Measurements from ENCODE around the gene C2orf66.

Gene C2orf66

DNA sequence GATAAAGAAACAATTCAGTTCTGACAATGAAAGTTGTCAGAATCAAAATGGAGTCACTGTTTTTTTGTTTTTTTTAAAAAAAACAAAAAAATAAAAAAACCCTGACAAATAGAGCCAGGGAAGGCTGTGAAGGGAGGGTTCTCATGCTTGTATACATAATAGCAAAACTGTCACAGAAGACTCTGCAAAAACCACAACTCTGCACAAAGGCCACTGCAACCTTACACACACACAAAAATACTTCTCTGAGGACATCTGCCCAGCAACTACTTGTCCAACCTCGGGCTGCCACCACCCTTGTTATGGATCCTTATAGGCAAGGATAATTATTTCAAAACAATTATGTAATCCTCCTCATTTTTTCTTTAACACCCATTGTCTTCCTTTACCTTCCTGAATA lies 41.9 kb upstream of the C2orf66 start:
- no peak overlapping the region for H3K4me2 ChIP-seq (ENCODE audit: insufficient read depth, low read length)
- H3K9me3 ChIP-seq (ENCODE audit: insufficient read depth, low read length, severe bottlenecking): no peaks in the 10 kb centered on the region
- no peaks in the 10 kb centered on the region for H3K79me2 ChIP-seq (ENCODE audit: insufficient read depth, low read length)
- H4K20me1 ChIP-seq (ENCODE audit: insufficient read depth, low read length): no peaks in the 10 kb centered on the region
- TF ChIP-seq CTCF (IDR thresholded peaks at IDR 0.05; ENCODE audit: borderline replicate concordance, extremely low read depth, low read length, poor library complexity, severe bottlenecking) (no peak), EZH2 (IDR thresholded peaks at IDR 0.05; ENCODE audit: borderline replicate concordance, low read depth, low read length, severe bottlenecking) (no peak)
- H3K4me1 ChIP-seq (ENCODE audit: insufficient read depth, low read length): no peaks in the 10 kb centered on the region
- H3K4me3 ChIP-seq (ENCODE audit: low read depth in 1 of 2, low read length in 2 of 2): no peak overlapping the region
- DNase-seq (no peak), ATAC-seq (ENCODE audit: insufficient read depth, low read depth) (no peak)
- no peak overlapping the region for H3K27ac ChIP-seq (ENCODE audit: low read length)
- peaks cover 19% of the 10 kb centered on the region; the same call in 1 of the 2 replicates for H3K36me3 ChIP-seq (ENCODE audit: insufficient read depth, low read length)
- no peaks in the 10 kb centered on the region for H3K27me3 ChIP-seq (ENCODE audit: insufficient read depth, low read length, poor library complexity)
- H3K9ac ChIP-seq (ENCODE audit: low read depth, low read length): no peak overlapping the region
- no peak overlapping the region for H2AFZ ChIP-seq (ENCODE audit: low read depth, low read length)

GRCh38 chr2:196849895-196850294 lies 40.7 kb upstream of the C2orf66 start:
- Histone ChIP-seq H3K4me1 (ENCODE audit: insufficient read depth, low read length) (no peaks in the 10 kb centered on the region), H3K27me3 (ENCODE audit: insufficient read depth, low read length, poor library complexity) (no peaks in the 10 kb centered on the region), H3K79me2 (ENCODE audit: insufficient read depth, low read length) (no peaks in the 10 kb centered on the region), H3K4me2 (ENCODE audit: insufficient read depth, low read length) (no peak overlapping the region), H4K20me1 (ENCODE audit: insufficient read depth, low read length) (no peaks in the 10 kb centered on the region), H3K9me3 (ENCODE audit: insufficient read depth, low read length, severe bottlenecking) (no peaks in the 10 kb centered on the region), H3K9ac (ENCODE audit: low read depth, low read length) (no peak overlapping the region), H3K36me3 (ENCODE audit: insufficient read depth, low read length) (peaks cover 24% of the 10 kb centered on the region; the same call in 1 of the 2 replicates), H3K4me3 (ENCODE audit: low read depth in 1 of 2, low read length in 2 of 2) (no peak overlapping the region), H3K27ac (ENCODE audit: low read length) (no peak overlapping the region), H2AFZ (ENCODE audit: low read depth, low read length) (no peak overlapping the region)
- TF ChIP-seq CTCF (IDR thresholded peaks at IDR 0.05; ENCODE audit: borderline replicate concordance, extremely low read depth, low read length, poor library complexity, severe bottlenecking) (peak; percentile 36), EZH2 (IDR thresholded peaks at IDR 0.05; ENCODE audit: borderline replicate concordance, low read depth, low read length, severe bottlenecking) (no peak)
- ATAC-seq (ENCODE audit: insufficient read depth, low read depth) (peak; percentile 49; the same call in 2 of the 3 replicates), DNase-seq (no peak)

DNA sequence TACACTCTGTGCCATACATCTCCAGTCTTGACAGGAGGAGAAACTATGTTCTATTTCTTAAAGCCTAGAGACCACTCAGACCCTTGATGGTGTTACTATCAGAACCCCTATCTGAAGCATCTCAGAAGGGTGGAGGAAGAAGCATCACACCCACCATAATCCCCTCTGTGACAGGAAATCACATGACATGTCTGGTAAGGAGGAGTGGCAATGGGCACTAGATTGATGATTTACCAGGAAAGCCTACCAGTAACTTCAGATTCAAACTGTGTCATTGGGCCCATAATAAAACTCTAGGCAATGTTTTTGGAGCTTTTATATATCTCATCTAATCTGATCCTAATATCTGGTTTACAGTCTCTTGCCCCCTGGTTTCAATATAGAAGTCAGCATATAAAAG lies 37.1 kb upstream of the C2orf66 start:
- Histone ChIP-seq H2AFZ (ENCODE audit: low read depth, low read length) (no peak overlapping the region), H3K27me3 (ENCODE audit: insufficient read depth, low read length, poor library complexity) (no peaks in the 10 kb centered on the region), H3K9me3 (ENCODE audit: insufficient read depth, low read length, severe bottlenecking) (no peaks in the 10 kb centered on the region), H3K4me1 (ENCODE audit: insufficient read depth, low read length) (no peaks in the 10 kb centered on the region), H3K4me2 (ENCODE audit: insufficient read depth, low read length) (no peak overlapping the region), H3K79me2 (ENCODE audit: insufficient read depth, low read length) (no peaks in the 10 kb centered on the region), H4K20me1 (ENCODE audit: insufficient read depth, low read length) (no peaks in the 10 kb centered on the region), H3K27ac (ENCODE audit: low read length) (no peak overlapping the region), H3K36me3 (ENCODE audit: insufficient read depth, low read length) (peaks cover 51% of the 10 kb centered on the region; the same call in 1 of the 2 replicates), H3K4me3 (ENCODE audit: low read depth in 1 of 2, low read length in 2 of 2) (no peak overlapping the region), H3K9ac (ENCODE audit: low read depth, low read length) (no peak overlapping the region)
- ATAC-seq (ENCODE audit: insufficient read depth, low read depth) (peak; percentile 37; the same call in 1 of the 3 replicates), DNase-seq (no peak)
- TF ChIP-seq EZH2 (IDR thresholded peaks at IDR 0.05; ENCODE audit: borderline replicate concordance, low read depth, low read length, severe bottlenecking) (no peak), CTCF (IDR thresholded peaks at IDR 0.05; ENCODE audit: borderline replicate concordance, extremely low read depth, low read length, poor library complexity, severe bottlenecking) (no peak)

- Histone ChIP-seq H3K79me2 (ENCODE audit: insufficient read depth, low read length) (no peaks in the 10 kb centered on the region), H3K27ac (ENCODE audit: low read length) (no peak overlapping the region), H3K27me3 (ENCODE audit: insufficient read depth, low read length, poor library complexity) (no peaks in the 10 kb centered on the region), H3K9me3 (ENCODE audit: insufficient read depth, low read length, severe bottlenecking) (no peaks in the 10 kb centered on the region), H4K20me1 (ENCODE audit: insufficient read depth, low read length) (no peaks in the 10 kb centered on the region), H3K36me3 (ENCODE audit: insufficient read depth, low read length) (peaks cover 60% of the 10 kb centered on the region), H3K4me2 (ENCODE audit: insufficient read depth, low read length) (no peak overlapping the region), H3K4me3 (ENCODE audit: low read depth in 1 of 2, low read length in 2 of 2) (no peak overlapping the region), H3K4me1 (ENCODE audit: insufficient read depth, low read length) (no peaks in the 10 kb centered on the region), H3K9ac (ENCODE audit: low read depth, low read length) (no peak overlapping the region), H2AFZ (ENCODE audit: low read depth, low read length) (no peak overlapping the region)
- DNase-seq (no peak), ATAC-seq (ENCODE audit: insufficient read depth, low read depth) (no peak)
- TF ChIP-seq EZH2 (IDR thresholded peaks at IDR 0.05; ENCODE audit: borderline replicate concordance, low read depth, low read length, severe bottlenecking) (no peak), CTCF (IDR thresholded peaks at IDR 0.05; ENCODE audit: borderline replicate concordance, extremely low read depth, low read length, poor library complexity, severe bottlenecking) (no peak)
These were observed 36.2 kb upstream of the C2orf66 start for GRCh38 chr2:196845371-196845770.

Measured in DND-41 (cell line).